Activated CD4-positive, alpha-beta T cell treated with anti-CD3 and anti-CD28 coated beads for 36 hours (primary cell): ENCODE results near the gene RASGRF2. TPM values are rescaled to one million over a fixed set of nuclear protein-coding genes. Genes with fewer than 3 reads are reported as not detected.
A peak's percentile ranks its signal among the peaks of the same experiment; 100 is the strongest.

Experiments used
- ATAC-seq: fragments of 200-7000 bp; cut with Tn5 transposase; one replicate; pipeline ENCODE4 v1.10.0; 2021; ENCODE audit warnings: mild to moderate bottlenecking, moderate library complexity
- CTCF ChIA-PET: fragments of 350-600 bp; sonication (Branson Sonifier 250); formaldehyde crosslinking; loops from one replicate; lab custom pipeline; 2021; ENCODE audit warnings: antibody characterized with exemption; lab: Charles Lee
- POLR2A ChIA-PET: fragments of 350-600 bp; sonication (Branson Sonifier 250); formaldehyde crosslinking; loops from one replicate; lab custom pipeline; 2021; ENCODE audit warnings: antibody characterized with exemption, inconsistent platforms; lab: Charles Lee
- DNase-seq: peaks from one replicate; pipeline ENCODE4 v3.0.0-alpha.2; 2020
- H3K27ac Mint-ChIP-seq: one replicate; pipeline ENCODE4 v1.8.0; 2021; ENCODE audit warnings: mixed read lengths
- H3K27me3 Mint-ChIP-seq: one replicate; pipeline ENCODE4 v1.8.0; 2021; ENCODE audit warnings: mixed read lengths
- H3K36me3 Mint-ChIP-seq: one replicate; pipeline ENCODE4 v1.8.0; 2021; ENCODE audit warnings: low read depth, mixed read lengths
- H3K4me1 Mint-ChIP-seq: one replicate; pipeline ENCODE4 v1.8.0; 2021; ENCODE audit warnings: mixed read lengths
- H3K4me3 Mint-ChIP-seq: one replicate; pipeline ENCODE4 v1.8.0; 2021; ENCODE audit warnings: mild to moderate bottlenecking, moderate library complexity, mixed read lengths
- H3K9me3 Mint-ChIP-seq: one replicate; pipeline ENCODE4 v1.8.0; 2021; ENCODE audit warnings: low read depth, mixed read lengths
- intact Hi-C, 2 experiments: fragments of 100-400 bp; cut with DNase I in 1 of 2; cut with micrococcal nuclease in 1 of 2; formaldehyde crosslinking; loops; one replicate each; pipeline versions ENCODE4 v1.14.2 to v1.15.1; 2022 to 2024; cut with DNase I, micrococcal nuclease
- total RNA-seq, 2 experiments: library from RNA; stranded (reverse); gene quantifications; one replicate each; pipeline ENCODE4 v1.2.3, GENCODE V29; 2021

RASGRF2 gene
- total RNA-seq, 2 experiments from 2014 or later = 8.2 to 14.2 TPM

GRCh38 chr5:81134566-81134965, 174.4 kb downstream of the RASGRF2 start:
- ChIA-PET CTCF (interaction anchor here (1.0 kb wide), 1 partner anchor 27 kb away, joined by 3 read pairs; no protein-coding TSS in a partner anchor), POLR2A (no interaction called here)
- Mint-ChIP-seq H3K4me1 (peaks cover 2% of the 10 kb centered on the region), H3K4me3 (no peak overlapping the region), H3K27ac (no peak overlapping the region), H3K36me3 (peaks cover 20% of the 10 kb centered on the region), H3K27me3 (no peaks in the 10 kb centered on the region), H3K9me3 (peaks cover 6% of the 10 kb centered on the region)
- DNase-seq = no peak
- no peak for ATAC-seq
- intact Hi-C loops = no loop called here

- peaks cover 21% of the 10 kb centered on the region for H3K36me3 Mint-ChIP-seq
- H3K4me3 Mint-ChIP-seq = no peak overlapping the region
- ChIA-PET CTCF (interaction anchor here (1.2 kb wide), 1 partner anchor 26 kb away, joined by 3 read pairs; no protein-coding TSS in a partner anchor), POLR2A (no interaction called here)
- intact Hi-C loops = no loop called here
- DNase-seq (no peak), ATAC-seq (no peak)
- H3K4me1 Mint-ChIP-seq = peaks cover 2% of the 10 kb centered on the region
- H3K9me3 Mint-ChIP-seq = peaks cover 6% of the 10 kb centered on the region
- H3K27me3 Mint-ChIP-seq = no peaks in the 10 kb centered on the region
- H3K27ac Mint-ChIP-seq = no peak overlapping the region
Measured at GRCh38 chr5:81136557-81136956, 176.4 kb downstream of the RASGRF2 start.

- no peaks in the 10 kb centered on the region for H3K27me3 Mint-ChIP-seq
- ATAC-seq = no peak
Measured at GRCh38 chr5:81137833-81138232, 177.7 kb downstream of the RASGRF2 start.

GRCh38 chr5:81140441-81140840, 180.3 kb downstream of the RASGRF2 start:
- Mint-ChIP-seq H3K27ac (no peak overlapping the region), H3K27me3 (no peaks in the 10 kb centered on the region), H3K9me3 (peaks cover 6% of the 10 kb centered on the region), H3K4me3 (no peak overlapping the region), H3K4me1 (peaks cover 2% of the 10 kb centered on the region), H3K36me3 (peaks cover 14% of the 10 kb centered on the region)
- intact Hi-C loops = no loop called here
- ATAC-seq = no peak
- ChIA-PET POLR2A (no interaction called here), CTCF (interaction anchor here (0.6 to 0.7 kb wide), 2 partner anchors 15 to 1565 kb away, joined by 3 to 5 read pairs; no protein-coding TSS in a partner anchor)
- DNase-seq = no peak

More at GRCh38 chr5:81137833-81138232, 177.7 kb downstream of the RASGRF2 start:
- intact Hi-C loops = no loop called here
- ChIA-PET CTCF (no interaction called here), POLR2A (no interaction called here)
- no peak for DNase-seq
- H3K36me3 Mint-ChIP-seq = peaks cover 21% of the 10 kb centered on the region
- no peak overlapping the region for H3K27ac Mint-ChIP-seq
- H3K4me3 Mint-ChIP-seq = no peak overlapping the region
- H3K9me3 Mint-ChIP-seq = peaks cover 6% of the 10 kb centered on the region
- peaks cover 2% of the 10 kb centered on the region for H3K4me1 Mint-ChIP-seq

GRCh38 chr5:81140943-81141342, 180.8 kb downstream of the RASGRF2 start:
- no peak for DNase-seq
- Mint-ChIP-seq H3K27ac (no peak overlapping the region), H3K9me3 (peaks cover 6% of the 10 kb centered on the region), H3K27me3 (no peaks in the 10 kb centered on the region), H3K36me3 (peaks cover 12% of the 10 kb centered on the region), H3K4me1 (peaks cover 2% of the 10 kb centered on the region), H3K4me3 (no peak overlapping the region)
- ChIA-PET CTCF (interaction anchor here (0.6 to 0.7 kb wide), 2 partner anchors 16 to 1565 kb away, joined by 3 to 5 read pairs; no protein-coding TSS in a partner anchor), POLR2A (no interaction called here)
- intact Hi-C loops = no loop called here
- no peak for ATAC-seq

- H3K4me3 Mint-ChIP-seq = no peak overlapping the region
Measured at GRCh38 chr5:81142108-81142507, 181.9 kb downstream of the RASGRF2 start.

GRCh38 chr5:81145329-81145935, 185.3 kb downstream of the RASGRF2 start:
- no peaks in the 10 kb centered on the region for H3K27me3 Mint-ChIP-seq
- H3K9me3 Mint-ChIP-seq = no peaks in the 10 kb centered on the region
- peaks cover 15% of the 10 kb centered on the region for H3K4me1 Mint-ChIP-seq
- H3K27ac Mint-ChIP-seq = no peak overlapping the region
- ATAC-seq = no peak
- no peak for DNase-seq
- ChIA-PET POLR2A (no interaction called here), CTCF (interaction anchor here (0.9 to 1.5 kb wide), 2 partner anchors 50 to 226 kb away, joined by 3 to 4 read pairs; no protein-coding TSS in a partner anchor)
- intact Hi-C loops = no loop called here
- peaks cover 2% of the 10 kb centered on the region for H3K36me3 Mint-ChIP-seq
- H3K4me3 Mint-ChIP-seq = no peak overlapping the region

More at GRCh38 chr5:81142108-81142507, 181.9 kb downstream of the RASGRF2 start:
- peaks cover 4% of the 10 kb centered on the region for H3K36me3 Mint-ChIP-seq
- ChIA-PET POLR2A (no interaction called here), CTCF (interaction anchor here (0.7 kb wide), 2 partner anchors 92 to 243 kb away, joined by 3 to 4 read pairs; no protein-coding TSS in a partner anchor)
- DNase-seq (no peak), ATAC-seq (no peak)
- intact Hi-C loops = no loop called here
- H3K27me3 Mint-ChIP-seq = no peaks in the 10 kb centered on the region
- no peak overlapping the region for H3K27ac Mint-ChIP-seq
- no peaks in the 10 kb centered on the region for H3K9me3 Mint-ChIP-seq
- peaks cover 1% of the 10 kb centered on the region for H3K4me1 Mint-ChIP-seq

- Mint-ChIP-seq H3K4me3 (no peak overlapping the region), H3K27ac (no peak overlapping the region), H3K36me3 (no peaks in the 10 kb centered on the region), H3K4me1 (peaks cover 15% of the 10 kb centered on the region), H3K27me3 (no peaks in the 10 kb centered on the region), H3K9me3 (no peaks in the 10 kb centered on the region)
- intact Hi-C loops = no loop called here
- no peak for DNase-seq
- CTCF ChIA-PET = interaction anchor here (0.6 to 1.5 kb wide), 4 partner anchors 48 to 390 kb away, joined by 3 to 4 read pairs (median 3); no protein-coding TSS in a partner anchor
- POLR2A ChIA-PET = interaction anchor here (0.7 kb wide), 1 partner anchor 12 kb away, joined by 3 read pairs; no protein-coding TSS in a partner anchor
- no peak for ATAC-seq
Measured at GRCh38 chr5:81146031-81146430, 185.9 kb downstream of the RASGRF2 start.

GRCh38 chr5:81147011-81147885, 187.1 kb downstream of the RASGRF2 start:
- Mint-ChIP-seq H3K4me3 (no peak overlapping the region), H3K4me1 (peaks cover 15% of the 10 kb centered on the region), H3K36me3 (no peaks in the 10 kb centered on the region), H3K27ac (no peak overlapping the region), H3K27me3 (no peaks in the 10 kb centered on the region), H3K9me3 (no peaks in the 10 kb centered on the region)
- POLR2A ChIA-PET = no interaction called here
- DNase-seq (no peak), ATAC-seq (no peak)
- CTCF ChIA-PET = interaction anchor here (1.0 kb wide), 1 partner anchor 46 kb away, joined by 3 read pairs; no protein-coding TSS in a partner anchor
- intact Hi-C loops = no loop called here

GRCh38 chr5:81147886-81148571, 187.9 kb downstream of the RASGRF2 start:
- peak overlapping the region; percentile 59 for H3K27ac Mint-ChIP-seq
- no peak for DNase-seq
- POLR2A ChIA-PET = no interaction called here

GRCh38 chr5:81151546-81151945, 191.4 kb downstream of the RASGRF2 start:
- no peak for ATAC-seq
- peaks cover 17% of the 10 kb centered on the region for H3K36me3 Mint-ChIP-seq
- H3K27ac Mint-ChIP-seq = no peak overlapping the region
- CTCF ChIA-PET = interaction anchor here (1.3 kb wide), 1 partner anchor 13 kb away, joined by 3 read pairs; no protein-coding TSS in a partner anchor
- intact Hi-C loops = no loop called here
- H3K4me3 Mint-ChIP-seq = no peak overlapping the region
- DNase-seq = no peak
- peaks cover 15% of the 10 kb centered on the region for H3K4me1 Mint-ChIP-seq
- POLR2A ChIA-PET = no interaction called here
- H3K27me3 Mint-ChIP-seq = no peaks in the 10 kb centered on the region
- H3K9me3 Mint-ChIP-seq = peaks cover 9% of the 10 kb centered on the region

More at GRCh38 chr5:81147886-81148571, 187.9 kb downstream of the RASGRF2 start:
- intact Hi-C loops = no loop called here
- Mint-ChIP-seq H3K4me1 (peaks cover 15% of the 10 kb centered on the region), H3K36me3 (peaks cover 4% of the 10 kb centered on the region), H3K4me3 (peak overlapping the region; percentile 1), H3K27me3 (no peaks in the 10 kb centered on the region), H3K9me3 (no peaks in the 10 kb centered on the region)
- ATAC-seq = peak; percentile 26
- CTCF ChIA-PET = interaction anchor here (0.6 kb wide), 1 partner anchor 152 kb away, joined by 4 read pairs; no protein-coding TSS in a partner anchor
